MCF 10A (cell line): ENCODE measurements around the gene SMARCA1. TPM values are rescaled to one million over a fixed set of nuclear protein-coding genes. Genes with fewer than 3 reads are reported as not detected.

Experiments used
- Bru-seq: library from RNA; stranded (reverse); fragments of 400-500 nt; gene quantifications from one replicate; lab custom pipeline; 2021; lab: Mats Ljungman, UMichigan
- BruChase-seq, 2 experiments: library from RNA; stranded (reverse); fragments of 400-500 nt; gene quantifications; one replicate each; lab custom pipeline; 2021; lab: Mats Ljungman, UMichigan
- BruUV-seq: library from RNA; stranded (reverse); fragments of 400-500 nt; replicated peaks from 2 replicates; lab custom pipeline; 2021; lab: Mats Ljungman, UMichigan
- CTCF ChIA-PET: fragments of 300-600 bp; sonication (Branson Sonifier 250); formaldehyde crosslinking; extraction: SDS; loops from one replicate; lab custom pipeline; 2021; ENCODE audit warnings: antibody characterized with exemption, inconsistent platforms; lab: Yijun Ruan, JAX
- POLR2A ChIA-PET: fragments of 300-600, 350-650 bp; sonication (Branson Sonifier 250); formaldehyde crosslinking; extraction: SDS; loops from one replicate; lab custom pipeline; 2020; ENCODE audit warnings: antibody characterized with exemption, inconsistent platforms; lab: Yijun Ruan, JAX
- DNase-seq: peaks from one replicate; pipeline ENCODE4 v3.0.0-alpha.2; 2018; ENCODE audit not compliant: unreplicated experiment
- H3K27ac Mint-ChIP-seq: one replicate; pipeline ENCODE4 v1.8.0; 2022; ENCODE audit warnings: mild to moderate bottlenecking, low read depth, mixed read lengths; ENCODE audit not compliant: unreplicated experiment
- H3K27me3 Mint-ChIP-seq: one replicate; pipeline ENCODE4 v1.8.0; 2022; ENCODE audit warnings: mixed read lengths; ENCODE audit not compliant: insufficient read depth, unreplicated experiment
- H3K36me3 Mint-ChIP-seq: one replicate; pipeline ENCODE4 v1.8.0; 2022; ENCODE audit warnings: mild to moderate bottlenecking, moderate library complexity, mixed read lengths; ENCODE audit not compliant: insufficient read depth, unreplicated experiment
- H3K4me1 Mint-ChIP-seq: one replicate; pipeline ENCODE4 v1.8.0; 2022; ENCODE audit warnings: mixed read lengths; ENCODE audit not compliant: insufficient read depth, unreplicated experiment
- H3K4me3 Mint-ChIP-seq: one replicate; pipeline ENCODE4 v1.8.0; 2022; ENCODE audit warnings: mild to moderate bottlenecking, moderate library complexity, mixed read lengths; ENCODE audit not compliant: unreplicated experiment
- H3K9me3 Mint-ChIP-seq: one replicate; pipeline ENCODE4 v1.8.0; 2022; ENCODE audit warnings: mixed read lengths; ENCODE audit not compliant: unreplicated experiment
- CTCF ChIP-seq: fragments of 200-600 bp; IDR thresholded peaks from one replicate; pipeline ENCODE4 v1.8.0; 2022; ENCODE audit warnings: antibody characterized with exemption, mild to moderate bottlenecking; ENCODE audit not compliant: unreplicated experiment
- intact Hi-C: fragments of 100-400 bp; cut with micrococcal nuclease; formaldehyde crosslinking; loops from 2 replicates; pipeline ENCODE4 v1.14.1; 2022
- long read RNA-seq: library from polyadenylated mRNA; stranded (forward); transcript quantifications from one replicate; pipeline ENCODE4 v2.0.0, GENCODE V29; 2022
- total RNA-seq: library from RNA; stranded (reverse); gene quantifications from 2 replicates; pipeline ENCODE4 v1.2.3, GENCODE V29; 2022

SMARCA1 gene, protein sequence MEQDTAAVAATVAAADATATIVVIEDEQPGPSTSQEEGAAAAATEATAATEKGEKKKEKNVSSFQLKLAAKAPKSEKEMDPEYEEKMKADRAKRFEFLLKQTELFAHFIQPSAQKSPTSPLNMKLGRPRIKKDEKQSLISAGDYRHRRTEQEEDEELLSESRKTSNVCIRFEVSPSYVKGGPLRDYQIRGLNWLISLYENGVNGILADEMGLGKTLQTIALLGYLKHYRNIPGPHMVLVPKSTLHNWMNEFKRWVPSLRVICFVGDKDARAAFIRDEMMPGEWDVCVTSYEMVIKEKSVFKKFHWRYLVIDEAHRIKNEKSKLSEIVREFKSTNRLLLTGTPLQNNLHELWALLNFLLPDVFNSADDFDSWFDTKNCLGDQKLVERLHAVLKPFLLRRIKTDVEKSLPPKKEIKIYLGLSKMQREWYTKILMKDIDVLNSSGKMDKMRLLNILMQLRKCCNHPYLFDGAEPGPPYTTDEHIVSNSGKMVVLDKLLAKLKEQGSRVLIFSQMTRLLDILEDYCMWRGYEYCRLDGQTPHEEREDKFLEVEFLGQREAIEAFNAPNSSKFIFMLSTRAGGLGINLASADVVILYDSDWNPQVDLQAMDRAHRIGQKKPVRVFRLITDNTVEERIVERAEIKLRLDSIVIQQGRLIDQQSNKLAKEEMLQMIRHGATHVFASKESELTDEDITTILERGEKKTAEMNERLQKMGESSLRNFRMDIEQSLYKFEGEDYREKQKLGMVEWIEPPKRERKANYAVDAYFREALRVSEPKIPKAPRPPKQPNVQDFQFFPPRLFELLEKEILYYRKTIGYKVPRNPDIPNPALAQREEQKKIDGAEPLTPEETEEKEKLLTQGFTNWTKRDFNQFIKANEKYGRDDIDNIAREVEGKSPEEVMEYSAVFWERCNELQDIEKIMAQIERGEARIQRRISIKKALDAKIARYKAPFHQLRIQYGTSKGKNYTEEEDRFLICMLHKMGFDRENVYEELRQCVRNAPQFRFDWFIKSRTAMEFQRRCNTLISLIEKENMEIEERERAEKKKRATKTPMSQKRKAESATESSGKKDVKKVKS
- total RNA-seq (1.7 and 2.0 TPM in 2 replicates), Bru-seq, nascent RNA (percentile 35 among the genes with signal in this experiment), BruChase-seq, experiment 1, labeled RNA remaining after a 6-hour chase (percentile 33 among the genes with signal in this experiment), BruChase-seq, experiment 2, labeled RNA remaining after a 2-hour chase (percentile 31 among the genes with signal in this experiment)
- long read RNA-seq, transcript SMARCA1-201 (25 exons, 3,564 nt) = major isoform, 6 of 7 reads
- long read RNA-seq, partial matches to known transcripts = 0 of 7 reads
- long read RNA-seq, other reads (novel, unspliced or antisense) = 1 of 7 reads

DNA sequence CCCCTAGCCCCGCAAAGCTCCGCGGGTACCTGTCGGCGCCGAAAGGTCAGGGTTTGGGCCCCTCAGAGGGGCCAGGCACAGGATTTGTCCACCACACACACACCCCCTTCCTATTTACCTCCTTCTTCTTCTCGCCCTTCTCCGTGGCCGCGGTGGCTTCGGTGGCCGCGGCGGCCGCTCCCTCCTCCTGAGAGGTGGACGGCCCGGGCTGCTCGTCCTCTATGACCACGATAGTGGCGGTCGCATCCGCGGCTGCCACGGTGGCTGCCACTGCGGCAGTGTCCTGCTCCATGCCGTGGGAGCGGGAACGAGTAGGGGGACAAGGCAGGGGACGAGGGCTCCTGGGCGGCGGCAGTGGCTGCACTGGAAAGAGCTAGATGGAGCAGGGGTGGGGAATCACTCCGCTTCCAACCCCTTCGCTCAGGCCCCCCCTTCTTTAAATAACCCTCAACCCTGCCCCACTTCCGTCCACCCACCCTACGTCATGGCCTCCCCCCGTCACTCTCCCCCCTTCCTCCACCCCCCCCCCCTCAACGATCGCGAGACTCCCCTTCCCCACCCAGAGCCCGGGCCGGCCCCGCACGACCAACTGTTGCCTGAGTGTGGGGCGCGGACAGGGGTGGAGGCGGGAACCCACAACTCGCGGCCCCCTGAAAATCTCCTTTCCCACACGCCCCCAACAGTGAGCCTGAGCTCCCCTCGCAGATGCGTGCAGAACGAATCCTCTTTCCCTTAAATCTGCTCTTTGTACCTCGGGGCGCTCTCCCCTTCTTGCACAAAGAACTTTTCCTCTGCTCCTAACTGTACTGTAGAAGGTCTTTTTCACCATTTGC is at the start of gene SMARCA1:
Gene SMARCA1, minus strand, starts transcription at position 412 of the 833 bp plus-strand sequence. Its CDS starts 120 bp downstream, at position 292.
- Mint-ChIP-seq H3K27ac (peak within 1 kb of the TSS; percentile 51), H3K36me3 (no peaks in the 10 kb centered on the region), H3K4me3 (peak within 1 kb of the TSS; percentile 75), H3K9me3 (no peaks in the 10 kb centered on the region), H3K4me1 (no peaks in the 10 kb centered on the region), H3K27me3 (no peaks in the 10 kb centered on the region)
- no TSS peak for BruUV-seq
- intact Hi-C loops = no loop called here
- no peak for TF ChIP-seq CTCF
- DNase-seq = no peak
- ChIA-PET POLR2A (interaction anchor here (1.4 to 1.6 kb wide), 2 partner anchors 17 to 383 kb away, joined by 3 to 4 read pairs; partner anchors contain the start of genes OCRL and UTP14A), CTCF (no interaction called here)

- no peak for DNase-seq
- no peaks in the 10 kb centered on the region for H3K9me3 Mint-ChIP-seq
- POLR2A ChIA-PET = no interaction called here
- peaks cover 29% of the 10 kb centered on the region for H3K36me3 Mint-ChIP-seq
- BruUV-seq = no TSS peak
- H3K27ac Mint-ChIP-seq = no peak overlapping the region
- no peaks in the 10 kb centered on the region for H3K4me1 Mint-ChIP-seq
- no peaks in the 10 kb centered on the region for H3K27me3 Mint-ChIP-seq
- no peak for TF ChIP-seq CTCF
- intact Hi-C loops = no loop called here
- no peak overlapping the region for H3K4me3 Mint-ChIP-seq
- CTCF ChIA-PET = no interaction called here
These were observed 49.1 kb upstream of the SMARCA1 start for GRCh38 chrX:129572422-129572821.

DNA sequence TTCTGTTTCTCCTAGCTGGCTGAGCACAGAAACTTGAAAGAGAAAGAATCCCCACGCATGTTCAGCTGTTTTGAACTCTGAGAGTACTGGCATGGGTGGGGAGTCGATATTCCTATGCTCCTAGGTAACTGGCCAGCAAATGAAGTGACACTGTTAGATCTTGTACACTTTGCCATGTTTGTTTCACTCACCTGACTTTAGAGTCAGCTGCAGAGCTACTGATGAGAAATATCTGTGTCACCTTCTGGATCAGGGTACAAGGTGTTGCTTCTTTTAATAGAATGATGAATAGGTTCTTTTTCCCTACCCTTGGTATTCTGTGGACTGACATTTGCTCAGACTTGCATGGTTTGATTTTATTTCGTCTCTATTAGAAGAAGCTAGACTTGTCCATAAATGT is 45.1 kb upstream of the SMARCA1 start:
- BruUV-seq = no TSS peak
- peaks cover 14% of the 10 kb centered on the region for H3K27me3 Mint-ChIP-seq
- H3K36me3 Mint-ChIP-seq = peaks cover 23% of the 10 kb centered on the region
- H3K9me3 Mint-ChIP-seq = no peaks in the 10 kb centered on the region
- no peak for DNase-seq
- H3K4me3 Mint-ChIP-seq = no peak overlapping the region
- TF ChIP-seq CTCF = no peak
- POLR2A ChIA-PET = no interaction called here
- CTCF ChIA-PET = interaction anchor here (1.5 kb wide), 1 partner anchor 17 kb away, joined by 3 read pairs; no protein-coding TSS in a partner anchor
- no peaks in the 10 kb centered on the region for H3K4me1 Mint-ChIP-seq
- intact Hi-C loops = no loop called here
- no peak overlapping the region for H3K27ac Mint-ChIP-seq
